Retina (tissue), 1 donor: Measurements from ENCODE around the gene GARIN5A.

Experiments used
- DNase-seq: peaks from one replicate; pipeline ENCODE4 v3.0.0-alpha.2; 2016

Gene GARIN5A

DNA sequence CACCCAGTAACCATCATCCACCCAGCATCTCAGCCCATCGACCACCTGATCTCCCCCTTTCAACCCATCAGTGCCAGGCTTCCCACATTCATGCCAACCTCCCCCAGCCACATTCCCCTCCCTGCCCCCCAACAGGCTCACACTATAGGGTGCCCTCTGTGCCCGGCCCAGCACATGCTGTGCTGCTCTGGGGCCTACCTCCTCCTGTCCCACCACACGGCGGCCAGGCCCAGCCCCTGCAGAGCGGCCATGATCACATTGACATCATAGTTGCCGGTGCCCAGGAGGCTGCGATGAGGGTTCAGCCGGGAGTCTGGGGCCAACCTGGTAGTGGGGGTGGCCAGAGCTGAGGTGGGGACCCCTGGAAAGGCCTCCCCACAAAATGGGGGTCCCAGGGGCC, 30.7 kb upstream of the GARIN5A start:
- no peak for DNase-seq

DNA sequence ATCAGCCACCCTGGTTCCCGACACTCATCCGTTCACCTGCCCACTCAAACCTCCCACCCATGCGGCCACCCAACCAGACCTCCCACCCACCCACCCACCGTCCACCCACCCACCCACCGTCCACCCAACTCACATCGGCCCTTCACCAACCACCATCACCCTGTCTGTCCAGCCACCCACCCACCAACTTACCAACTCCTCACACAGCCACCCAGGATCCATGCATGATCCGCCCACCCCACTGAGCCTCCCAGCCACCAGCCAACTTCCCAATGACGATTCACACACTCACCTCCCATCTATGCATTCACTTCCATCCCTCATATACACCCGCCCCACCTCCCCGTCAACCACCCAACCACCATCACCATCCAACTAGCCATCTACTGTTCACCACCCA, 30.1 kb upstream of the GARIN5A start:
- DNase-seq: no peak

DNA sequence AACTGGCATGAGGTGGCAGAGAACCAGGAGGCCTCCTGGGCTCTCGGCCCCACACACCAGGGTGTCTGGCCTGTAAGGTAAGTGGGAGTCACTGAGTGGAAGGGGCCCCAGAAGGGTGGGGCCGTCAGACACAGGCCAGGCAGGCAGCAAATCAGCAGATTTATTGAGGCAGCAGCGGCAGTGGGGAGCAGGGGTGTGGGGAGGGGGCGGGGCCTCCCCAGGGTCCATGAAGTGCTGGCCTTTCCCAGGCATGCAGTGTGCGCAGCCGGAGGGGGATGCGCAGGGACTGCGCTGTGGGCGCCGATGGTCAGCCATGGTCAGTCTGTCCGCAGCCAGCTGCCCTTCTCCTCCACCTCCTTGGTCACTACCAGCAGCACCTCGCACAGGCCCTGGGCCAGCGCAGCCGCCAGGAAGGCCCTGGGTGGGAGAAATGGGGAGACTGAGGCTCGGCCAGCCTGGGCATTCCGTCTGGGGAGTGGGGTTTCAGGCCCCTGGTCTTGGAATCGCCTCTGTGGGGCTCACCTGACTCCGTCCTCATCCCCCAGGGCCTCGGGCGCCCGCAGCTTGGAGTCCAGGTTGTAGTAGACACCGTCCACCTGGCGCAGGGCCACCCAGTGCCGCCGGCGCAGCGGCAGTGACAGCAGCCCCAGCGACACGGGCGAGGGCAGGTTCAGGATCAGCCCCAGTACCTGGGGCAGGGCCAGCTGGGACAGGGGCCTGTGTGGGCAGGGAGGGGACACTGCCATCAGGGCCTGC, 29.4 kb upstream of the GARIN5A start:
- DNase-seq: no peak

DNA sequence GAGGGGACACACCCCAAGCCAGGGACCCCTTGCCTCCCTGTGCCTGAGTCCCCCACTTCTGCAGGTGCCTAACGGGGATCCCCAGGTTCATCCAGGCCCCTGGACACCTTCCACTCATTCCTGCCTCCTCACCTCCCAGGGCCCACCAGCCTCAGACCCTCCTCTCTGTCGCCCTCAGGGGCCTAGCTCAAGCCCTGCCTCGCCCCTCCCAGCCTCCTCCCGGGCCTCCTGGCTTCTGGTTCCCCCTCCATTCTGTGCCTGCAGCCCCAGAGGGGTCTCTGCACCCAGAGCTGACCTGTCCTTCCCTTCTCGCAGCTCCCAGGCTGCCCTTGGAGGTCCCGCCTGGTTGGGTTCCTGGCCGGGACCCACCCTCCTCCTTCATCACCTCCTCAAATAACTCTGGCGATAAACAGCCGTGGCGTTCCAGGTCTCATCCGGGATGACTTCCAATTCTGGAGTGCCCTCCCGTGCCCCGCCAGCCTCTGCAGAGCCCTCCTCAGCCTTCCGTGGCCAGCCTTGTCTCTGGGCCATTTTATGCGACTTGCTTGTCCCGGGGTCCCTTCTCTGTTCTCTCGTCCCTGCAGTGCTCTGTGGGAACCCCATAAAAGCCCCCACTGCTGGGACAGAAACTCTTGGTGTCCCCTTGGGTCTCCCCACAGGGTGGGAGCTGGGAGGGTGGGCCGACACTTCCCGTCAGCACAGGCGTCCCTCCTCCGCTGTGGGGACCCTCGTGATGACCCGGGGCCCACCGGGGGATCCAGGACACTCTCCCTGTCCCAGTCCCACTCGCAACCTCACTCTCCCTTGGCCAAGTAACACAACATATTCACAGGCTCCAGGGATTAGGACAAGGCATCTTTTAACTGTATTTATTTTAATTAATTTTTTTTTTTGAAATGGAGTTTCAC, 25.2 kb upstream of the GARIN5A start:
- DNase-seq: no peak

DNA sequence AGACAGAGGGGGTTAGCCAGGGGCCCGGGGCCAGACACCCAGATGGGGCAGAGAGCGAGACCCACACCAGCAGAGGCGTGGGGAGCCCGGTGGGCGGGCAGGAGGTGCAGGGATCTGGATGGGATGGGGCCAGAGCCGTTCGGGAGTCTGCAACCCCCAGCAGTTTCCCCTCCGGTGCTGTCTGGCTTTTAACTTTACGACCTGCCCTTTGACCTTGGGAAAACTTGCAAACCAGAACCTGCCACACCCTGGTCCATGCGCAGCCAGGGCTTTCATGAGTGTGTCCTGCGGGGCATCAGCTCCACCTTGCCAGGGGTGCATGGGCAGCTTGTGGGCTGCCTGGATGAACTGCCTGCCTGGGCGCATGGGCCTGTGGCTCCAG, 24.5 kb upstream of the GARIN5A start:
- no peak for DNase-seq

DNA sequence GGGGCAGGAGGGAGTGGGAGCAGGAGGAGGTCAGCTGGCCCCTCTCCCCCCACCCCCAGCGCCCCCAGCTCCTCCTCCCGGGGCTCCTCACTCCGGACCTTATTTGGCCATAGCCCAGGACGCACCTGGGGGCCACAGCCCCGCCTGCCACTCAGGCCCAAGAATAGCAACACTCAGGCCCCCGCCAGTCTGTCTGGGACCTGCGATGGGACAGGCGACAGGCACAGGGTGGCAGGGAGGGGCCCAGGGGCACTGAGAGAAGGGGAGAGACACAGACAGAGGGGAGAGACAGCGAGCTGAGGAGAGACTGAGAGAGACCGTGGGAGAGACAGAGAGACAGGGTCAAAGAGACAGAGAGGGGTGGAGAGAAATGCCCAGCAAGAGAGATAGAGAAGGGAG, 24.1 kb upstream of the GARIN5A start:
- DNase-seq: no peak

DNA sequence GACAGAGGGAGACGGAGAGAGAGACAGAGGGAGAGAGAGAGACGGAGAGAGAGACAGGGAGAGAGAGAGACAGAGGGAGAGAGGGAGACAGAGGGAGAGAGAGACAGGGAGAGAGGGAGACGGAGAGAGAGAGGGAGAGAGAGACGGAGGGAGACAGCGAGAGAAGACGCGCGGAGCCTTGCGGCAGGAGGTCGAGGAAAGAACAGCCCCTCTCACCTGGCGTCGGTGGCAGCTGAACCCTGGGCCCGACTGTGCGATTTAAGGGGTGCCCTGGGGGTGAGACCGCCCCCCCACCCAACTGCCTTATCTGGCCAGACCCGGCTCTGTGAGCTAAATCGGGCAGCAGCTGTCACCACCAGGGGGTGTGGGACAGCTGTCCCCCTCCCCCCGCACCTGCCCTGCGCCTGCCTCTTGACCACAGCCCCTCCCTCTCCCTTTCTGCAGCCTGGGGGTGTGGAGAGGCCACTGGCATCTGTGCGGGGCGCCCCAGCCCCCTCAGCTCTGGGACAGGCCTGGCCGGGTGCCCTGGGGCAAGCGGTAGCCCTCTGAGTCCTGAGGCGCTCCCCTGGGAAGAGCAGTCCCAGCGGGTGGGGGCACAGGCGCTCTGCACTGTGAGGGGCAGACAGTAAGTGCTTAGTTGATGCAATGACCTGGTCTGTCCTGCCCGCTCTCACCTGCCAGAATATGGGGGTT, 23.6 kb upstream of the GARIN5A start:
- DNase-seq: peak; percentile 70

DNA sequence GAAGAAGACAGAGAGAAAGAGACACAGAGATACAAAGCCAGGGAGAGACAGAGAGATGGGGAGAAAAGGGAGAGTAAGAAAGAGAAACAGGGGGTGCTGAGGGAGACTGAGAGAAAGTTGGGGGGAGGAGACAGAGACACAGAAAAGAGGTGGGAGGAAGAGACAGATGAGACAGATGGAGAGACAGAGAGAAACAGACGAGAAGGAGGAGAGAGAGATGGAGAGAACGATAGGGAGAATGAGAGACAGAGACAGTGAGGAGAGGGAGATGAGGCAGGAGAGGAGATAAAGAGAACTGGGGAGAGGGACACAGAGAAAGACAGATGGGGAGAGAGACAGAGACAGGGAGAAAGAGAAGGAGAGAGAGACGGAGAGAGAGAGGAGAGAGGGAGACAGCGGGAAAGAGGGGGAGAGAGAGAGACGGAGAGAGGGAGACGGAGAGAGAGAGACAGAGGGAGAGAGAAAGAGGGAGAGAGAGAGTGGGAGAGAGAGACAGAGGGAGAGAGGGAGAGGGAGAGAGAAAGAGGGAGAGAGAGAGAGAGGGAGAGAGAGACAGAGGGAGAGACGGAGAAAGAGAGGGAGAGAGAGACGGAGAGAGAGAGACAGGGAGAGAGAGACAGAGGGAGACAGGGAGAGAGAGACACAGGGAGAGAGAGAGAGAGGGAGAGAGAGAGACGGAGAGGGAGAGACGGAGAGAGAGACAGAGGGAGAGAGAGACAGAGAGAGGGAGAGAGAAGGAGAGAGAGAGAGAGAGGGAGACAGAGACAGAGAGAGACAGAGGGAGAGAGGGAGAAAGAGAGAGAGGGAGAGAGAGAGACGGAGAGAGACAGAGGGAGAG, 21.8 kb upstream of the GARIN5A start:
- no peak for DNase-seq

DNA sequence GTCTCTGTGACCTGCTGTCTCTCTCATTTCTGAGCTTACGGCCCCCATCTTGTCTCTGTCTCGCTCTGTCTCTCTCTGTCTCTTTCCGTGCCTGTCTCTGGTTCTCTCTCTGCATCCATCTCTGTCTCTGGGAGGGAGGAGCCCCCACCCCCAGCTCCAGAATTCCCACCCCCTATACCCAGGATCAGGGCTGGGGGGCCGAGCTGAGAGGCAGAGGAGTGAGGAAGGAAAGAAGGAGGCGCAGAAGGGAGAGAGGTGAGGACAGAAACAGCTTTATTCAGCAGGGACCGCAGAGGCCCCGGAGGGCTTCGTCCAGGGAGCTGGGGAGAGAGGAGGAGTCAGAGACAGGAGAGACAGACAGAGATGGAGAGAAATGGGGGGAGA, 20.4 kb upstream of the GARIN5A start:
- no peak for DNase-seq

DNA sequence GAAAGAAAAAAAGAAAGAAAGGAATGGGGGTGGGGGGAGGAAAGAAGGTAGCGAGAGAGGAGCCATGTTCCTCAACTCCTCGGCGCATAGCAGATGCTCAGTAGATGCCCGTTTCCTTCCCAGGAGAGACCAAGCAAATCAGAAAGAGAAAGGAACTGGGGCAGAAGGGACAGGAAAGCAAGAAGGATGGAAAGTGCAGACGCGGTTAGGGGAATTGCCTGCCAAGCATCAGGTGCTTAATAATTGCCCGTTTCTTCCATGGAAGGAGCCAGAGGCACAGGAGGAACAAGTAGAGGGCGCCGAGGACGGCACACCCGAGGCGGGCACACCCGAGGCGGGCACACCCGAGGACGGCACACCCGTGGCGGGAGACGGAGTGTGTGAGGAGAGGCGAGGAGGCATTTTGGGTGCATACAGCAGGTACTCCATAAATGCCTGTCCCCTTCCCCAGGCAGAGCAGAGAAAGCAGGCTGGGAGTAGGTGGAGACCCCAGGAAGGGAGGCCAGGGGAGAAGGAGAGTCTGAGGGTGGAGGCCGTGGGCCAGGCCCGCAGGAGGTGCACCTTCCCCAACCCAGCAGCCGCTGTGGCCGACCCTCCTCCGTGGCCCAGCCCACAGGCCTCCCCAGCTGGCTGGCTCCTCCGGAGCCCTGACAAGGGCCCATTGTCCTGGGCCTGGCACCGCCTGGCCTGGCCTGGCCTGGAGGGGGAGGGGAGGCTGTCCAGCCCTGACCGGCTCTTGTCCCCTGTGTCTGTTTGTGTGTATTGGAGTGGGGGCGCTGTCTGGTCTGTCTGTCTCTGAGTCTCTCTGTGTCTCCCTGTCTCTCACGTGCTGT, 19.8 kb upstream of the GARIN5A start:
- DNase-seq: peak; percentile 84

DNA sequence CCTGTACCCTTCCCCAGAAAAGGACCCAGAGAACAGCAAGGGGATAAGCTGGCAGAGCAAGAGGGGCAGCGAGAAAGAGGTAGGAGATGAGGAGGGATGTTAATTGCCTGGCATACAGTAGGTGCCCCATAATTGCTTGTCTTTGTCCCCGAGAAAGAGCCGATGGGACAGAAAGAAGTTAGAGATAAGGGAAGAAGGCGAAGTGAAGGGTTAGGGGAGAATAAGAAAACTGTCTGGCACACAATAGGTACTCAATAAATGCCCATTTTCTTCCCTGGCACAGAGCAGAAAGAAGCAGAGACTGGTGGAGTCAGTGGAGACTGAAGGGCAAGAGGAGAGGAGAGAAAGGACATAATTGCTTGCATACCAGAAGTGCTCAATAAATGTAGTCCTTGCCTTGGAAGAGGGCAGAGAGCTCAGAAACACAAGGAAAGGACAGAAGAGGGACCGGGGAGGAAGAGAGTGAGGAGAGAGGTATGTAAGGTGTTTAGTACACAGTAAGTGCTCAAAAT, 18.4 kb upstream of the GARIN5A start:
- no peak for DNase-seq

DNA sequence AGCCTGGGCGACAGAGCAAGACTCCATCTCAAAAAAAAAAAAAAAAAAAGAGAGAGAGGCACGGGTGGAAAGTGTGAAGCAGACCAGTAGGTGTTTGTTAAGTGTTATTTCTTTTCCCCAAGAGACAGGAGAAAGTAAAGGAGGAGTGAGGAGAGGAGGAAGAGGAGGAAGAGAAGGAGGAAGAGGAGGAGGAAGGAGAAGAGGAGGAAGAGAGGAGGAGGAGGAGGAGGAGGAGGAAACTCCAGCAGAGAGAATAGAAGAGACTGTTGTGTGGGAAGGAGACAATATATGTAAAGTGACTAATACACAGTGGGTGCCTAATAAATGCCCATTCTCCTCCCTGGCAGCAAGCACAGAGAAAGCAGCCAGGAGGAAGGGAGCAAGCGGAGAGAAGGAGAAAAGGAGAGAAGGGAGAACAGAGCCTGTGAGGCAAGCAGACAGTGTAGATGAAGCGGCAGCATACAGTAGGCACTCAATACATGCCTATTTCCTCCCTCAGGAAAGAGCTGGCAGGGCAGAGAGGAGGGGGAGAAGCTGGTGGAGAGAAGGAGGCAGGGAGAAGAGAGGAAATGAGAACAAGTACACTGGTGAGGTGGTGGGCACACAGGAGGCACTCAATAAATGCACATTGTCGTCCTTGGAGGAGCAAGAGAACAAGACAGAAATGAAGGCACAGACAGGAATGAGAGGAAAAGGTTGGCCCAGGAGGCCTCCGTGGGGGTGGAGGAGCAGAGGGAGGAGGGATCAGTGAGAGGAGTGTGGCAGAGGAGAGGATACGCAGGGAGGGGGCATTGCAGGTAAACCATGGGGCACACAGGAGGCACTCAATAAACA, 17.8 kb upstream of the GARIN5A start:
- no peak for DNase-seq

DNA sequence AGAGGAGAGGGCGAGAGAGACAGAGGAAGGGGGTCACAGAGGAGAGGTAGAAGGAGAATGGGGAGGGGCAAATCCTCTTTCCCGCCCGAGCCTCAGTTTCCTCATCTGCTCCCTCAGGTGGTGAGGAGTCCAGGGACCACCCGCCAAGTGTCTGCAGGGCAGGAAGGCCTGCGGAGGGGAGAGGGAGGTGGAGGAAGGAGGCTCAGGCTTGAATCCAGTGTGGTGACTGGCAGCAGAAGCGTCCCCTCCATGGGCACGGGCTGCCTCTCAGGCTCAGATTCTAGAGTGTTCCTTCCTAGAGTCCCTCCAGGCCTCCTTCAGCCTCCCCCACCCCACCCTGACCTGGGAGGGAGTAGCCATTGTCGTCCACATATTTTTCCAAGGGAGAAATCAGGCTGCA, 16.5 kb upstream of the GARIN5A start:
- DNase-seq: no peak

DNA sequence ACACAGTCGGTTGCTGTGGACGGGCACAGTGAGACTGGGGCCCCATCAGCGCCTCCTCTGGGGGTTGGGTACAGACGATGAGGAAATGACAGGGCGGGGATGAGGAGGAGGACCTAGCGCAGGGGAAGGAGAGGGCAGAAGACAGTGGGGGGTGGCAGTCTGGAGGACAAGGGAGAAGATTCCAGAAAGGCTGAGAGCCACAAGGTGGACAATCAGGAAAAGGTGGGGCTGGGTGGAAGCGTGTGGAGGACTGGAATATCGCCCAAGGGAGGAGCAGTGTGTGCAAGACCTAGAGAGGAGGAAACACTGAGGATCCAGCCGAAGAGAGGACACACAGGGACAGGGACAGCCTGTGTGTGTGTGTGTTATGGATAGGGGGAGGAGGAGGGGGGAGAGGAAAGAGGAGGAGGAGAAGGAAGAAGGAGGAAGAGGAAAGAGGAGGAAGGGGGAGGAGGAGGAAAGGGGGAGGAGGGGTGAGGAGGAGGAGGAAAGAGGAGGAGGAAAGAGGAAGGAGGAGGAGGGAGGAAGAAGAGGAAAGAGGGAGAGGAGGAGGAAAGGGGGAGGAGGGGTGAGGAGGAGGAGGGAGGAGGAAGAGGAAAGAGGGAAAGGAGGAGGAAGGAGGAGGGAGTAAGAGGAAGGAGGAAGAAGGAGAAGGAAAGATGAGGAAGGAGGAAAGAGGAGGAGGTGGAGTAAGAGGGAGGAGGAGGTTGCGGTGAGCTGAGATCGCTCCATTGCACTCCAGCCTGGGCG, 15.8 kb upstream of the GARIN5A start:
- DNase-seq: peak; percentile 61

DNA sequence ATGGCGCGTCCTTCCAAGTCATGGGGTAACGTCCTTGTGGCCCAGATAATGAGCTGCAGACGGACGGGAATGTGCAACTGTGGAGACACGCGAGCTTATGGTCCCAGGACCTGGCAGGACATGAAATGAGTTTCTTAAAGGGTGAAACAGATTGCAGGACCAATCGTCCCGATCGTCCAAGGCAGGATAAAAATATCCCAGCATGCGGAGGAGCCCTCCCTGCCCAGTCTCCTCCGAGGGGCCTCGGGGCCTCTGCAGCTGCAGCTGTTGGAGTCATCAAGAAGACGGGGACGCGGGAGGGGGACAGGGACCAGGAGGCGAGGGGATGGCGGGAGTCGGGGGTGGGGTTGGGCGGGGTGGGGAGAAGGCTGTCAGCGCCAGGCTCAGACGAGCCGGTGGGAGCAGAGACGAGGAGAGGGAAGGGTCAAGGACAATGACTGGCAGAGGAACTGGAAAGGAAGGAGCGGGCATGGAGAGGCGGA, 14.4 kb upstream of the GARIN5A start:
- DNase-seq: no peak

DNA sequence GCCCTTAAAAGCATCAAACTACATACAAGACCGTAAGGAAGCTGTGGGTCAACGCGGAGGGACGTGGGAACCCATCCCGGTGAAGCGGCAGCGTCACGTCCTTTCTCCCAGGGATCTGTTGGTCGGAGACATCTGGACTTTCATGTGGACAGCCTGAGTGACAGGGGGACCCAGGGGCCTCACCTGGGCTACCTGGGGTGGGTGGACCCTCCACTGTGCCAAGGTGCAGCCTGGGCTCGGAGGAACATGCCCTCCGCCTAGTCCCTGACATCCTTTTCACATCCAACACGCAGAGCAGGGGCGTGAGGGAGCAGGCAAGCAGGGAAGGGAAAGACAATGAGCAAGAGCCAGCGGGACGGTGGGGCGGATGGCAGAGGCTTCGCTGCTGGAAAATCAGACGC, 13.8 kb upstream of the GARIN5A start:
- DNase-seq: no peak

DNA sequence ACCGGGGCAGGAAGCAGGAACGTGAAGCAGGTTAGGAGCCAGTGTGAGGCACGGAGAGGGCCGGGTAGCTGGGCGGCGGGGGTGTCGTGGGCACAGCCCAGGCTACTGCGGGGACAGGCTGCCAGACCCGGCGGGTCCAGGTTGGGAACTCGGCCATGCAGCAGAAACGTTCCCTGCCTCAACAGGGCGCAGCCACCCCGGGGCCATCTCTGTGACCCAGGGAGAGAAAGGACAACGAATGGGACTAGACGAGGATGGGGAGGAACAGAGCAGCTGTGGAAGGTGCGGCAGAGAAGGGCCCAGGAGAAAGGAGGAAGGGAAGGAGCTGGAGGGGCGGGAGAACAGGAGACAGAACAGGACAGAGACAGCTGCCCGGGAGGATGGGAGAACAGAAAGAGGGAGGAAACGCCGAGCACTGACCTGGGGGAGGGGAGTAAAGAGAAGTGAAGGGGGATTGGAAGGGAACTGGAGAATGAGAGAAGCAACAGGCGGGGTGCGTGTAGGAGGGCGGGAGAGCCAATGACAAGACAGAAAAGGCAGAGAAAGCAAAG, 12.9 kb upstream of the GARIN5A start:
- no peak for DNase-seq

DNA sequence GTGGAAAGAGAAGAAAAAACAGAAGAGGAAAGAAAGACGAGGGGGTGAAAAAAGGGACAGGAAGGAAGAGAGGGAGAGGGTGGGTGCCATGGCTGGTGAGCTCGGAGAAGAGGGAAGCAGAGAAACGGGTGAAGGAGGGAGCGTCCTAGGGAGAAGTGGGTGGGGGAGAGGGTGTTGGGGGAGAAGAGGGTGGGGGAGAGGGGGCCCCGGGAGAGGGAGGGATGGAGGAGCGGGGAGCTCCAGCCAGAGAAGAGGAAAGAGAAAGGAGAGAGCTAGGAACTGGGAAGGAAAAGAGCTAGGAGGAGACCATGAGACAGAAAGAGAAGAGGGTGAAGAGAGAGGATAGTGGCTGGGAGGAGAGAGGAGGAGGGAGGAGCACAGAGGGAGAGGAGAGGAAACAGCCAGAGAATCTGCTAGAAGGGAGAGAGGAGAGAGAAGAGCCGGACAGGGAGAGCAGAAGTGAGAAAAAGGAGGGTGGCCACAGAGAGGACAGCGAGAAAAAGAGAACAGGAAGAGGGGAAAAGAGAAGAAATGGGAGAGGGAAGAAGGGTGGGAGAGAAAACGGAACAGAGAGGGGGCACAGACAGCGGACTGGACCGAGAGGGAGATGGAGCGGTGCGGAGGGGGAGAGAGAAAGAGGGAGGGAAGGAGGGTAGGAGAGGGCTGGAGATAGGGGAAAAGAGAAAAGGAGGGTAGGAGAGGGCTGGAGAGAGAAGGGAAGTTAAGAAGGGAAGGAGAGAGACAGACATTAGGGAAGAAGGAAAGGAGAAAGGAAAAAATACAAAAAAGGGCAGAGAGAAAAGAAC, 11.9 kb upstream of the GARIN5A start:
- no peak for DNase-seq
